HFF-Myc (cell line): Measurements from ENCODE around the gene ATXN1L.
"Not testable (repeated sequence)": the region's sequence is repeated elsewhere in the genome, so short reads cannot be mapped to it uniquely, and the experiment has no call there.

Experiments
- DNase-seq: peaks from one replicate; pipeline ENCODE4 v3.0.0-alpha.2; 2011; ENCODE audit warnings: low read depth; ENCODE audit errors: extremely low read depth
- H3K4me3 ChIP-seq: replicated peaks from 2 replicates; pipeline ENCODE4 v1.5.1; 2011; ENCODE audit warnings: low read depth, mild to moderate bottlenecking, control low read depth, low read length
- CTCF ChIP-seq: IDR thresholded peaks from 2 replicates; pipeline ENCODE4 v1.5.1; 2012; ENCODE audit warnings: mild to moderate bottlenecking, low read depth, low read length, control low read depth; ENCODE audit errors: missing control alignments

The ATXN1L gene, protein sequence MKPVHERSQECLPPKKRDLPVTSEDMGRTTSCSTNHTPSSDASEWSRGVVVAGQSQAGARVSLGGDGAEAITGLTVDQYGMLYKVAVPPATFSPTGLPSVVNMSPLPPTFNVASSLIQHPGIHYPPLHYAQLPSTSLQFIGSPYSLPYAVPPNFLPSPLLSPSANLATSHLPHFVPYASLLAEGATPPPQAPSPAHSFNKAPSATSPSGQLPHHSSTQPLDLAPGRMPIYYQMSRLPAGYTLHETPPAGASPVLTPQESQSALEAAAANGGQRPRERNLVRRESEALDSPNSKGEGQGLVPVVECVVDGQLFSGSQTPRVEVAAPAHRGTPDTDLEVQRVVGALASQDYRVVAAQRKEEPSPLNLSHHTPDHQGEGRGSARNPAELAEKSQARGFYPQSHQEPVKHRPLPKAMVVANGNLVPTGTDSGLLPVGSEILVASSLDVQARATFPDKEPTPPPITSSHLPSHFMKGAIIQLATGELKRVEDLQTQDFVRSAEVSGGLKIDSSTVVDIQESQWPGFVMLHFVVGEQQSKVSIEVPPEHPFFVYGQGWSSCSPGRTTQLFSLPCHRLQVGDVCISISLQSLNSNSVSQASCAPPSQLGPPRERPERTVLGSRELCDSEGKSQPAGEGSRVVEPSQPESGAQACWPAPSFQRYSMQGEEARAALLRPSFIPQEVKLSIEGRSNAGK

DNA sequence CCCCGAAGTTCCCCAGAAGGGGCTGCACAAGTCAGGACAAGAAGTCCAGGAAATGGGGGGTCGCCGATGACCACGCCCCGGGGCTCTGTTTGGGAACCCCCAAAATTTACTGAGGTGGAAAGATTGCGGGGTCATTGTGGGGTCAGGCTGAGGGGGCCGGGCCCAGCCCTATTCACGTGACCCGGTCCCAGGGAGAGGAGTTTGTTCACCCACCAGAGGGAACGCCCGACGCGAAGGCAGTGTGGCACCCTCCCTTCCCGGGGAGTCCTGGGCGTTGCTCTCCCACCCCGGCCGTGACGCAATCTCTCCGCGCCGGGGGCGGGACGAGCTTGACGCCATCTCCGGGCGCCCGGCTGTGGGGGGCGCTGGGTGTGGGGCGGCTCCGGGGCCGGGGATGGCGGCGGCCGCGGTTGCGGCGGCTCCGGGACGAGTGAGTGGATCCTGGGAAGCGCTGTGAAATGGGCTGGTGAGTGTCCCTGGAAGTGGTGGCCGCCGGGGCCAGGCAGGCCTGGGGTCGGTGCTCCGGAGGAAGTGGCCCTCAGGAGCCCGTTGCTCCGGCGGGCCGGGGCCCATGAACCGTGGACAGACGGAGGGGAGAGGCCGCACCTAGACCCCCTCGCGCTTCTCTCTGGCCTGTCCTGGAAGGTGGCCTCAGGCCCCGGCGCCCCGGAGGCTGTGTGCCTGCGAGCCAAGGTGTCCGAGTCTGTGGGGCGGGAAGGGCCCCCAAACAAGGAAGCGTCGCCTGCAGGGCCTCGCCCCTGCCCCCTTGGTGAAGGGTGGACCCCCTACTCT is at the start of gene ATXN1L:
Gene ATXN1L (plus strand): TSS at position 338 of the 792 bp plus-strand sequence. CDS start 3,765 bp downstream, outside the sequence.
- DNase-seq: peak; percentile 60
- TF ChIP-seq CTCF: no peak
- peak within 1 kb of the TSS; percentile 98 for H3K4me3 ChIP-seq

GRCh38 chr16:71796501-71797097 is 49.2 kb upstream of the ATXN1L start:
- DNase-seq: no peak
- H3K4me3 ChIP-seq: no peak overlapping the region
- TF ChIP-seq CTCF: no peak

- no peak overlapping the region for H3K4me3 ChIP-seq
- TF ChIP-seq CTCF: no peak
- no peak for DNase-seq
Measured at GRCh38 chr16:71803305-71803690, 42.5 kb upstream of the ATXN1L start.

DNA sequence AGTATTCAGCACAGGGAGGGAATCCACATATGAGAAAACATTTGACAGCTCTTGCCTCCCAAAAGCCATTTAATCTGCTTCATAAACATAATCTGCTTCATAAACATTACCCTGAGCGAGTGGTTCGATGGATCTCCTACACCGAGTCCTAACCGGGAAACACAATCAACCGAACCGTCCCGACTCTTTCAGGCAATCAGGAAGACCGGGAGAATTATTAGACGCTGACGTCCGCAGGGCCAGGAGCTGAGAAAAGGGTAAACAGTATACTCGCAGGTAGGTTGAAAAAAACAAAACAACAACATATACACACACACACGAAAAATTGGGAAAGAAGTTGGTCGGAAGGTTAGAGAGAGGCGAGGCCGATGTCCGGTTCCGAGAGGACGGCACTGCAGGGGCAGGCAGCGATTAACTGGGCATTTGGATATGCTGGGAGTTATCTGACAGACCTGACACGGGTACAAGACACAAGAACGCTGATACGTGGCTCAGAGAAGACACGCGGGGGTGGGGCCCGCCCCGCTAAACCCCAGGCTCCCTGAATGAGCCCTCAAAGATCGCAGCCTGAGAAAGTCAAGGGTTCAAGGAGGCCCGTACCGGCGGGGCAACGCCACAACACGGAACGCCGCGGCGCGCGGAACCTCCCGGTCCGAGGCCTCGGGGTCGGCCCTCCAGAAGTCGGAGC is 37.7 kb upstream of the ATXN1L start:
- H3K4me3 ChIP-seq: peak overlapping the region; percentile 99
- DNase-seq: no peak
- no peak for TF ChIP-seq CTCF

- peak; percentile 93 for DNase-seq
- H3K4me3 ChIP-seq: peak within 1 kb of the TSS; percentile 99
- TF ChIP-seq CTCF: no peak
Measured at GRCh38 chr16:71808593-71809459, 37.0 kb upstream of the ATXN1L start, which contains the start of gene AP1G1. Gene AP1G1 (minus strand): TSS chr16:71808834. CDS start chr16:71789479, 19,355 bp downstream.

GRCh38 chr16:71810155-71810530 is 35.6 kb upstream of the ATXN1L start:
- not testable (repeated sequence) for H3K4me3 ChIP-seq, DNase-seq
